ENCODE data around the gene SKAP1.

GRCh38 chr17:48374650-48375230, 55.3 kb downstream of the SKAP1 start:
- TF ChIP-seq POLR2A (IDR thresholded peaks at IDR 0.05; ENCODE audit: low read length): no peak
- TF ChIP-seq GATA1 (IDR thresholded peaks at IDR 0.05; ENCODE audit: low read depth, low read length): no peak

All from erythroblast (primary cell).